Smooth muscle cell (in vitro differentiated cells): ENCODE results near the gene CEP78. TPM values are rescaled to one million over a fixed set of nuclear protein-coding genes. Genes with fewer than 3 reads are reported as not detected.
A peak's percentile ranks its signal among the peaks of the same experiment; 100 is the strongest.

Source experiments
- DNase-seq: peaks from one replicate; lab custom pipeline; 2025; ENCODE audit not compliant: unreplicated experiment; lab: John Stamatoyannopoulos, UW
- H2AFZ ChIP-seq: fragments of 200-600 bp; sonication (generic); 2 replicates; pipeline ENCODE4 v1.6.0; 2016; ENCODE audit warnings: antibody characterized with exemption, low read depth, mild to moderate bottlenecking
- H3F3A ChIP-seq: fragments of 200-600 bp; sonication (generic); 2 replicates; pipeline ENCODE4 v1.6.0; 2017; ENCODE audit warnings: antibody characterized with exemption, low read depth
- H3K27ac ChIP-seq: fragments of 200-600 bp; sonication (generic); 2 replicates; pipeline ENCODE4 v1.5.1; 2016; ENCODE audit warnings: low read depth, mild to moderate bottlenecking
- H3K27me3 ChIP-seq: fragments of 200-600 bp; sonication (generic); 2 replicates; pipeline ENCODE4 v1.6.1; 2016; ENCODE audit warnings: low read depth, mild to moderate bottlenecking
- H3K36me3 ChIP-seq: fragments of 200-600 bp; sonication (generic); 2 replicates; pipeline ENCODE4 v1.5.1; 2016; ENCODE audit warnings: low read depth
- H3K4me1 ChIP-seq: fragments of 200-600 bp; sonication (generic); 2 replicates; pipeline ENCODE4 v1.5.1; 2016; ENCODE audit warnings: low read depth
- H3K4me2 ChIP-seq: fragments of 200-600 bp; sonication (generic); 2 replicates; pipeline ENCODE4 v1.6.0; 2016; ENCODE audit warnings: mild to moderate bottlenecking
- H3K4me3 ChIP-seq: fragments of 200-600 bp; sonication (generic); 2 replicates; pipeline ENCODE4 v1.5.1; 2016; ENCODE audit warnings: mild to moderate bottlenecking
- H3K79me2 ChIP-seq: fragments of 200-600 bp; sonication (generic); 2 replicates; pipeline ENCODE4 v1.6.0; 2016; ENCODE audit warnings: low read depth, mild to moderate bottlenecking
- H3K9ac ChIP-seq: fragments of 200-600 bp; sonication (generic); 2 replicates; pipeline ENCODE4 v1.6.0; 2016; ENCODE audit warnings: low read depth
- H3K9me3 ChIP-seq: fragments of 200-600 bp; sonication (generic); replicated peaks from 2 replicates; pipeline ENCODE4 v1.5.1; 2016; ENCODE audit warnings: low read depth
- H4K20me1 ChIP-seq: fragments of 200-600 bp; sonication (generic); 2 replicates; pipeline ENCODE4 v1.6.0; 2016; ENCODE audit warnings: low read depth
- CTCF ChIP-seq: fragments of 200-600 bp; sonication (generic); IDR thresholded peaks from 2 replicates; pipeline ENCODE4 v1.5.1; 2017; ENCODE audit warnings: borderline replicate concordance, mild to moderate bottlenecking, antibody characterized with exemption; ENCODE audit not compliant: insufficient read depth, poor library complexity, severe bottlenecking
- WGBS: methylation state at CpG from one replicate; pipeline ENCODE4 v1.1.7; 2016; ENCODE audit warnings: low lambda C conversion rate; 5-methylcytosine and 5-hydroxymethylcytosine counted together
- polyA plus RNA-seq: library from polyadenylated mRNA; unstranded; fragments of >200 nt; fragmentation: Nextera tagmentation; extraction: Ambion mirVana; gene quantifications from 2 replicates; pipeline ENCODE4 v1.2.1, GENCODE V29; 2016
- total RNA-seq: library from RNA; depleted of rRNA; stranded (reverse); fragments of >200 nt; gene quantifications from 2 replicates; pipeline ENCODE4 v1.2.3, GENCODE V29; 2014

The CEP78 gene
- total and polyA plus RNA-seq, 2 experiments from 2014 or later = 8.2 to 25.4 TPM

DNA sequence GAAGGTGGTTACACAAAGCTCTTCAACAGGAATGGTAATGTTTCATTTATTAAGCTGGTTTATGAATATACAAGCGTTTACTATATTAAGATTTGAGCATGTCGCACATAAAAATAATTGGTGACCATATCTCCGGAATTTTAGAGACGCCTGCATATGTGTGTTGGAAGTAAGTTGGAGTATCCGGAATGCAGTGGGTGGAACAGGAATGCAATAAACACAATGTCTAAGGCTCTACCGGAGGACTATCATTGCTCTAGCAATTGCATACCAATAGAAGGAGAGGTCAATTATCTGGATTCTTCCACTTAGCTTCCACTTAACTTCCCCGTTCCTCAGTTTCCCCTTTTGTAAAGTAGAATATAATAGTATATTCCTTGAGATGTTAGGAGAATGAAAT, 1.1 kb upstream of the CEP78 start:
- Histone ChIP-seq H3K4me1 (peaks cover 11% of the 10 kb centered on the region), H4K20me1 (no peaks in the 10 kb centered on the region), H3K4me3 (peak overlapping the region; percentile 80), H3K79me2 (peaks cover 7% of the 10 kb centered on the region), H3F3A (peaks cover 3% of the 10 kb centered on the region), H2AFZ (peak overlapping the region; percentile 75), H3K9me3 (no peaks in the 10 kb centered on the region), H3K27me3 (no peaks in the 10 kb centered on the region), H3K36me3 (no peaks in the 10 kb centered on the region), H3K27ac (peak overlapping the region; percentile 65), H3K4me2 (peak overlapping the region; percentile 90), H3K9ac (no peak overlapping the region)
- 34% methylated on average over 7 of the region's 7 CpGs for WGBS
- no peak for TF ChIP-seq CTCF
- no peak for DNase-seq

DNA sequence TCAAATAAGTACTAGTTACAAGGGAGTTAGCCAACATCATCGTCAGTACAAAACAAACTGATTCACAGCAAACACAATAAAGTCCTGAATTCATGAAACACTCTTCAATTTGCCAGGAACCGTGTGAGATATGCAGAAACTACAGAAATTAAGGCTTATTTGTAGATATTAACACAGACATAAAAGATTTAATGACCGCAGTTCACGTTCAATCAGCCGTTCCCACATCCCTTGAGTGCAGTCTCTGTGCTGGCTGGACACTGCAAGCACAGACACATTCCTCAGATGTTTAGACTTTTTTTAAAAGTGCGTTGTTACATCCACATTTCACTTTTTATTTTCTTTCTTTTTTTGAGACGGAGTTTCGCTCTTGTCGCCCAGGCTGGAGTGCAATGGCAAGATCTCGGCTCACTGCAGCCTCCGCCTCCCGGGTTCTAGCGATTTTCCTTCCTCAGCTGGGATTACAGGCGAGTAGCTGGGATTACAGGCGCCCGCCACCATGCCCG, 566 bp upstream of the CEP78 start:
- Histone ChIP-seq H3K9me3 (no peaks in the 10 kb centered on the region), H2AFZ (peak overlapping the region; percentile 75), H3K9ac (peak overlapping the region; percentile 63), H4K20me1 (no peaks in the 10 kb centered on the region), H3F3A (peaks cover 3% of the 10 kb centered on the region), H3K4me2 (peak overlapping the region; percentile 90), H3K36me3 (peaks cover 1% of the 10 kb centered on the region), H3K27me3 (no peaks in the 10 kb centered on the region), H3K27ac (peak overlapping the region; percentile 65), H3K4me1 (peaks cover 11% of the 10 kb centered on the region), H3K4me3 (peak overlapping the region; percentile 80), H3K79me2 (peaks cover 7% of the 10 kb centered on the region)
- TF ChIP-seq CTCF = no peak
- no peak for DNase-seq
- WGBS = 5% methylated on average over 17 of the region's 17 CpGs

GRCh38 chr9:78236551-78236910, 656 bp downstream of the CEP78 start:
- H3K9me3 ChIP-seq = no peaks in the 10 kb centered on the region
- H3K9ac ChIP-seq = peak overlapping the region; percentile 63
- 5% methylated on average over 12 of the region's 12 CpGs for WGBS
- H4K20me1 ChIP-seq = no peaks in the 10 kb centered on the region
- peak overlapping the region; percentile 80 for H3K4me3 ChIP-seq
- H3K36me3 ChIP-seq = peaks cover 4% of the 10 kb centered on the region
- peaks cover 11% of the 10 kb centered on the region for H3K4me1 ChIP-seq
- H3K27me3 ChIP-seq = no peaks in the 10 kb centered on the region
- no peak overlapping the region for H3K27ac ChIP-seq
- H3K4me2 ChIP-seq = peak overlapping the region; percentile 90
- peaks cover 3% of the 10 kb centered on the region for H3F3A ChIP-seq
- no peak for TF ChIP-seq CTCF
- peak overlapping the region; percentile 75 for H2AFZ ChIP-seq
- DNase-seq = no peak
- H3K79me2 ChIP-seq = peaks cover 7% of the 10 kb centered on the region
